ENCODE data around the gene FHAD1.
"Not testable (repeated sequence)": the region's sequence is repeated elsewhere in the genome, so short reads cannot be mapped to it uniquely, and the experiment has no call there.

Gene FHAD1

DNA sequence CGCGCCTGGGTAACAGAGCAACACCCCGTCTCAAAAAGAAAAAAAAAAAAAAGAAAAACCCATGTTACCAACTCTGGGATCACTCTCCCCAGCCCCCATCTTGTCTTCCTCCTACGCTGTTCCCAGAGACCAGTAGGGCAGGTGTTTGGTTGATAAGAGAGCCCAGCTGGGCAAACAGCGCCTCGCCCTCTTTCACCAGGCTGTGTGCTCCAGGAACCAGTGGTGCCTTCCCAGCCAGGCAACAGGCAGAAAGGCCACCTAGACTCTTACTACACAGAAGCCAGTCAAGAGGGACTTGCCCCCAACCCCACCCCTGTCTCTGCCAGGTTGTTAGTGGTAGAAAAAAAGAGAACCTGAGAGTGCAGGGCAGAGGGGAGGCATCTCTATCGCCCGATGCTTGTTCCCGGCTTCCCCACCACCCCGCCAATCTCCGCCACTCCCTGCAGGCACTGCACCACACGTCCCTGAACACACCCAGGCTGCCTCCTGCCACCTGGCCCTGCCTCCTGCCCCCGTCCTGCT is 177.2 kb downstream of the FHAD1 start:
- no peak for DNase-seq

DNA sequence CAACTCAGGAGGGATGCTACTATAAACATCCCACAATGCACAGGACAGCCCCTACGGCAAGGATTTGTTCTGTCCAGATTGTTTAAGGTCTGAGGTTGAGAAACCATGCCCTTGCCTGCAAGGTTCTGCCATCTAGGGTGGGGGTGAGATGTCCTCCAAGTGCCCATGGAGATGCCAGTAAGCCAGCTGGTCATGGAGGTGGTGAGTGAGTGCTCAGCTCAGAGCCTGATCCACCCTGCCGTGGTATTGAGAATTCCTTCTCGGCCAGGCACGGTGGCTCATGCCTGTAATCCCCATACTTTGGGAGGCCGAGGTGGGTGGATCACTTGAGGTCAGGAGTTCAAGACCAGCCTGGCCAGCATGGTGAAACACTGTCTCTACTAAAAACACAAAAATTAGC is 178.0 kb downstream of the FHAD1 start:
- DNase-seq: no peak

DNA sequence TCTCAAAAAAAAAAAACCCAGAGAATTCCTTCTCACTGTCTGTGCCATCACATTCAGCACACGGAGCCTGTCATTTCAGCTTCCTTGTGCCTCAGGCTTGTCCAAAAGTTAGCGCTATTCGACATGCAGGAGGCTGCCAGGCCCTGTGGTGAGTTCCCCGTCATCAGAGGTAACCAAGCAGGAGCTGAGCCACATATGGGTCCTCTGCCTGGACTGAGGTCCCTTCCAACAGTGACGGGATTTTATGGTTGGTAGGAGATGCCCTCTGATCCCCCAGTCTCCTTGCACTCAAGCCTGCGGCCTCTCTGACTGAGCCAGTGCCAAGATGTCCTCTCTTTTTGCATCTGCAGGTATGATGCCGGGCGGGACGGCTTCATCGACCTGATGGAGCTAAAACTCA is 178.5 kb downstream of the FHAD1 start:
- DNase-seq: no peak

DNA sequence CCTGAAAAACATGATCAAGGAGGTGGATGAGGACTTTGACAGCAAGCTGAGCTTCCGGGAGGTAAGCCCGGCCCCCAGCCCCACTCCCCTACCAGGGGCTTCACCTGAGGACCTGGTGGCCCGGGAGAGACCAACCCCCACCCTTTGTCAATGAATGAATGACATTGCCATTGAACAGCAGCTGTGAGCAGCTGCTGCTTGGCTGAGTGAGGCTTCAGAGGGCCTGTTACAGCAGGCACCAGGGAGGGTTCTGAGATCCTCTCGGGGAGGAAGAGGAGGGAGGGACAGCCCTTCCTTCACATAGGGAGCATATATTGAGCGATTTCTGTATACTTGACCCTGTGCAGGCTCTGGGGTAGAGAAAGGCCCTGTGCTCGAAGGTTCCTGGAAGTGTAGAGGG is 178.9 kb downstream of the FHAD1 start:
- no peak for DNase-seq

DNA sequence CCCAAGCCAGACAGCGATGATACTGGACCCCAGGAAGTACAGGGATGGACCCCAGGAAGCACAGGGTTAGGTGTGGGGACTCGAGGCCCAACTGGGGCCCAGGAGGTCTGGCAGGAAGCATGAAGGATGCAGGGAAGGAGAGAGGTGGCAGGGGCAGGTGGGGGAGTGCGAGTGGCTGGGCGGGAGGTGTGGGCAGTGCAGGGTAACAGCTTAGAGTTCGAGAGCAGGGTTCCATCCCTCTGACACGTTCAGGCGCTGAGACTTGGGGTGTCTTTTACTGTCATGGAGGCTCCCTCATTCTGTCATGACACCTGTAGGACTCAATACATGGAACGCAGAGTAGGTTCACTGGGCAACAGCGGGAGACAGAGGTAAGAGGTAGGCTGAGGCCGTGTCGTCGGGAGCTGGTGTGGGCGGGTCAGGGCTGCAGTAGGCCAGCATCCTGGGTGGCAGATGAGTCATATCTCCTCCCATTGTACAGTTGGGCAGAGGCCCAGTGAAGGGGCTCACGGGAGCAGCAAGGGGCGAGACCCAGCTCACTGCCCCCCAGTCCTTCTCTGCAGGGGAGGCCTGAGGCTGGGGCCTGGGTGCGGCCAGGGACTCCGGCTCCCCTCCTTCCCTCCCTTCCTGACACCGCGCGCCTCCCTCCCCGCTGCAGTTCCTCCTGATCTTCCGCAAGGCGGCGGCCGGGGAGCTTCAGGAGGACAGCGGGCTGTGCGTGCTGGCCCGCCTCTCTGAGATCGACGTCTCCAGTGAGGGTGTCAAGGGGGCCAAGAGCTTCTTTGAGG is 179.7 kb downstream of the FHAD1 start:
- no peak for DNase-seq

DNA sequence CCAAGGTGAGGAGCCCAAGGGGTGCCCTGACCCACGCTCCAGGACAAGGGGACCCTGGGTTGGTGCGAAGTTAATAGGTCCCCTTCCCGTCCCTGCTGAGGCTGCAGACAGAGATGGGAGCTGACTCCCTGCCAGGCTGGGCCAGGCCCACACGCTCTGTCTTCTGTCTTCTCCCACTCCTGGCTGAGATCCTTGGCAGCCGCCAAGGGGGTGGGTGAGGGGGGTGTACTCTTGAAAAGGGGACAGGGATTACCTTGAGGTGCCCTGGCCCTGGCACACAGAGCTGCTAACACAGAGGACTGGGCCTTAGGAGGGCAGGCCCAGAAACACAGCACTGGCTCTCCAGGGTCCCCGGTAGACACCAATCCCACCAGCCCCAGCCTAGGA is 180.2 kb downstream of the FHAD1 start:
- DNase-seq: no peak

DNA sequence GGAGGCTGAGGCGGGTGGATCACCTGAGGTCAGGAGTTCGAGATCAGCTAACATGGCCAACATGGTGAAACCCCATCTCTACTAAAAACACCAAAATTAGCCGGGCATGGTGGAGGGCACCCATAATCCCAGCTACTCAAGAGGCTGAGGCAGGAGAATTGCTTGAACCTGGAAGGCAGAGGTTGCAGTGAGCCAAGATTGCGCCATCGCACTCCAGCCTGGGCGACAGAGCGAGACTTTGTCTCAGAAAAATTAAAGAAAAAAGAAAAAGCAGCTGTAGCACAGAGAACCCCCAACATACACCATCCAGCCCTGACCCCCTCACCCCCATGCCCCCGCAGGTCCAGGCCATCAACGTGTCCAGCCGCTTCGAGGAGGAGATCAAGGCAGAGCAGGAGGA is 181.2 kb downstream of the FHAD1 start:
- DNase-seq: not testable (repeated sequence)

DNA sequence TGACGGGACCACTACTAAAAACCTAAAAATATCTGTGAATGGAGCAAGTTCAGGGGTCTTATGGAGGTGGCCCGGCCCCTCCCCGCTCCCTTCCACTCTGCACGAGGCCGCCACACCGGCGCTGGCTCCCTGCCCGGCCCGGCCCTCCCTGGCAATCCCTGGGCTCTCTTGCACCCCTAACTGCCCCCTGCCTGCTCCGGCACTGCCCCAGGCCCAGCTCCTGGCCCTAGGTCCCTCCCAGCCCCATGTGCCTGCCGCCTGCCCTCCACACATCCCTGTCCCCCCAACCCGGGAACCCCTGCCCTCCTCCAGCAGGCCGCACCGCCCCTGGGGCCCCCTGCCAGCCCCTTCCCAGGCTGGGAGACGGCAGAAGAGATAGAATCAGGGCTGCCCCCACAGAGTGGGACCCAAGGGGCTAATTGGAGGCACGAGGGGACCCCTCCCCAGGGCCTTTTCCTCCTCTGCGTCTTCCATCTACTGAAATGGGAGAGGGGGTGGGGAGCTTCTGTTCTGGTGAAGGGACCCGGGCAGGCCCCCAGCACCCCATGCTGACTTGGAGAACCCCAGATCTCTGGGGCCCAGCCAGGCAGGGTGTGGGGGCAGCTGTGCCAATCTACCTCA is 181.9 kb downstream of the FHAD1 start:
- DNase-seq: no peak

DNA sequence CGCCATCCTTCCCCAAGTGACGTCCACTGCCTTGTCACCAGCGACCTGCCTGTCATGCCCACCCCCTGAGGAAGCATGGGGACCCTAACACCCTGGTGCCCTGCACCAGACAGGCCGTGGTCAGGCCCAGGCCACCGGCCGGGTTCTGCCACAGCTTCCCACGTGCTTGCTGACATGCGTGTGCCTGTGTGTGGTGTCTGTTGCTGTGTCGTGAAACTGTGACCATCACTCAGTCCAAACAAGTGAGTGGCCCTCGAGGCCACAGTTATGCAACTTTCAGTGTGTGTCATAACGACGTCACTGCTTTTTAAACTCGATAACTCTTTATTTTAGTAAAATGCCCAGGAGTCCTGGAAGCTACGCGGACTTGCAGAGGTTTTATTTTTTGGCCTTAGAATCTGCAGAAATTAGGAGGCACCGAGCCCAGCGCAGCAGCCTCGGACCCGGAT is 182.7 kb downstream of the FHAD1 start:
- no peak for DNase-seq

DNA sequence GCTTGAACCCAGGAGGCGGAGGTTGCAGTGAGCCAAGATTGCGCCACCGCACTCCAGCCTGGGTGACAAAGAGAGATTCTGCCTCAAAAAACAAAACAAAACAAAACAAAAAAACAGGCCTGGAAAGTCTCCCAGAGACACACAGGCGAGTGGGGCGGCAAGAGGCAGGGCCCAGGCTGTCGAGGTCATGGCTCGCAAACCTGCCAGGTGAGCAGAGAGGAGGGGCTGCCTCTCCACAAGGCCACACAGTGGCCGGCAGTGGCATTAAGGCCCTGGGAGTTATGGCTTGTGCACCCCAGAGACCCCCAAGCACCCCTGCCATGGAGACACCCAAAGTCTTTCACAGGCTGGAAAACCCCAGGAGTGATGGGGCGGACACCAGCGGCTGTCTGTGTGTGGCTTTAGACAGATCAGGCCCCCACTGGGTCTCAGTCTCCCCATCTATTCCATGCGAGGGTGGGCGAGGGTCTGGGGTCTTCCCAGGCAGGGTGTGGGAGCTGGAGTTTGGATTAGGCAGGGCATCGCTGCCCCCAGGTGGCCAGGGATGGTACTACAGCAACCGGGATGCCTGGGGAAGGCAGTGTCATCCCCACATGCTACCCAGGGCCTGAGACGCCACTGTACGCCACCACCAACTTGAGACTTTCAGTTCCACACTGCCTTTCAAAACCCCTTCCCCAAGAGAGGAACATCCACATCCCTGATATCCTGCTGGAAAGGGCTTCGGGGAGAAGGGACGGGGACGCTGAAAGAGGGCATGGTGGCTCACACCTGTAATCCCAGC is 184.0 kb downstream of the FHAD1 start:
- no peak for DNase-seq

DNA sequence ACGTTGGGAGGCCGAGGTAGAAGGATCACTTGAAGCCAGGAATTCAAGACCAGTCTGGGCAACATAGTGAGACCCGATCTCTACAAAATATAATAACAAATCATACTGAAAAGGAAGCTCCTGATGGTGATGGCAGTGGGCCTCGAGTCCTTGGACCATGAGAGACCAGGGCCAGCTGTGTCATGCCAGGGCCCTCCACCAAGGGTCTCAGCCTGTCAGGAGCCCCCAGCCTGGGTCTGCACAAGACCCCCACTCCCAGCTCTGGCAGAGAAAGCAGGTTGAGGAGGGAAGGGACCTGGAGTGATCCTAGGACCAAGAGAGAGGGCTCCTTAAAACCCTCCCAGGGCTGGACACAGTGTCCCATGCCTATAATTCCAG is 184.5 kb downstream of the FHAD1 start:
- DNase-seq: no peak

DNA sequence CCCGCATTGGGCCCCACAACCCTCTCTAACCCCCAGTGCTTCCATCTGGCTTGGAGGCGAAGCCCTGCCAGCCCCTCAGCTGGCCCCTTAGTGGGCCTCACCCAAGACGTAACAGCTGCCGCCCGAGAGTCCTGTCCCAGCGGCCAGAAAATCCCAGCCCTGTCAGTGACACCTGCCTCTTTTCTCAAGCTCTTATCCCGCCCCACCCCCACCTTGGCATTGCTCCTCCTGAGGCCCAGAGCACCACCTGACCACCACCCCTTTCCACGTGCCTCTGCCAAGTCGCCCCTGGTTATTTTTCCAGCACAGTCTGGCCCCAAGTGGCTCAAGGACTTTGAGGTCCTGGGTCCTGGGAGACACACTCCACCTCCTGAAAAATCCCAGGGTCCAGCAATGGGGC is 185.3 kb downstream of the FHAD1 start:
- no peak for DNase-seq

DNA sequence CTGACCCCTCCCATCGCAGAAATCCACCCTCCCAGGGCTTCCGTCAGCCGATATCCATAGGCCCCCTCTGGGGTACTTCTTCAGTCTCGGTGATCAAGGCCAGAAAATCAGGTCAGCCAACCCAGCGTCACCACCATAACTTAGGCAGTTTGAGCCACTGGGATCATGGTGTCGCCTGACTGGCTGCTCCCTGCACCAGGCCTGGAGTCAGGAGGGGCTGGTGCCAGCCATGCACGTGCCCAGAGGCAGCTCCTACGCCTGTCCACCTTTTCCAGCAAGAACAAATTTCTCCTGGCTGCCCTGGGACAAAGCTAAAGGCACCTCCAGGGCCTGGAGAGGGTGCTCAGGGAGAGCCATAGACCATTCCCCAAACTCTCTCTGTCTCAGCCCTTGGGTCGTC is 186.4 kb downstream of the FHAD1 start:
- no peak for DNase-seq

DNA sequence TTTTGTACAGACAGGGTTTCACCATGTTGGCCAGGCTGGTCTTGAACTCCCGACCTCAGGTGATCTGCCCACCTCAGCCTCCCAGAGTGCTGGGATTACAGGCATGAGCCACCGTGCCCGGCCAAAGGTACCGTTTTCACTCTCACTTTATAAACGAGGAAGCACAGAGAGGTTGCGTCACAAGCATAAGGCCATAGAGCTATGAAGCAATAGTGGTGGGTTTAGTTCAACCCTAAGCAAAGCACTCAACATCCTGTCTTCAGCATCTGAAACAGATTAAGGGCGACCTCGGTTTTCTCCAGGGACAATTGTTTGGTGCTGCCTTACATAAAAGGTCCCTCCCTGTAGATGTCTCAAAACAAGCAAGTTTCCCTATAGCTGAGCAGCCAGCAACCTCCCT is 187.7 kb downstream of the FHAD1 start:
- DNase-seq: peak; percentile 66

DNA sequence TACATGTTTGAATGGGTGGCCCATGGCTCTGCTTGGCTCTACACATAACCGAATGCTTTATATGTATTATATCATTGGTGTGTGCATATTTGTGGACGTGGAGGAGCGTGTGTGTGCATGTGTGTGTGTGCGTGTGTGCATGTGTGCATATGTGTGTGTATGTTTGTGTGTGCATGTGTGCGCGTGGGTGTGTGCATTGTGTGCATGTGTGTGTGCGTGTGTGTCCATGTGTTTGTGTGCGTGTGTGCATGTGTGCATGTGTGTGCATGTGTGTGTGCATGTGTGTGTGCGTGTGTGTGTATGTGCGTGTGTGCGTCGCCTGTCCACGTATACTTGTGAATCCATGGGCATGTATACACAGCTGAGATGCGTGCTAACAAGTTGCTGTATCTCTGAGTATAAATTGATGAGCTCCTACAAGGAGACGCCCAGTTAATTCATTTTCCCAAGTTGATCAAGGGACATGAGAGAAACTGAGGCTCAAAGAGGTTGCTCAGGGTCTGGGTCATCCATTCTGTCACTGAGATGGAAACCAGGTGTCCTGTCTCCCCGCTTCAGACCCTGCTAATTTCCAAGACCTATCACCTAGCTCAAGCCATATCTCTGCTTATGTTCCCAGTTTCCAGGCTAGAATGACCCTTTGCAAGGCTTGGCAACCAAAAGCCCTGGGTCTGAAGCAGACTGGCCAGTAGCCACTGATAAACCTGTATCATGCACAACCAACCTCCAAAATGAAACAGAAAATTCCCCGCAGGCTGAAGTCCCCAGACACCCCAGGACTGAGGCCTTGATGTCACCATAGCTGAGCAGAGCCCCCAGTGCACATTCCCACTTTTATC is 188.4 kb downstream of the FHAD1 start:
- no peak for DNase-seq

DNA sequence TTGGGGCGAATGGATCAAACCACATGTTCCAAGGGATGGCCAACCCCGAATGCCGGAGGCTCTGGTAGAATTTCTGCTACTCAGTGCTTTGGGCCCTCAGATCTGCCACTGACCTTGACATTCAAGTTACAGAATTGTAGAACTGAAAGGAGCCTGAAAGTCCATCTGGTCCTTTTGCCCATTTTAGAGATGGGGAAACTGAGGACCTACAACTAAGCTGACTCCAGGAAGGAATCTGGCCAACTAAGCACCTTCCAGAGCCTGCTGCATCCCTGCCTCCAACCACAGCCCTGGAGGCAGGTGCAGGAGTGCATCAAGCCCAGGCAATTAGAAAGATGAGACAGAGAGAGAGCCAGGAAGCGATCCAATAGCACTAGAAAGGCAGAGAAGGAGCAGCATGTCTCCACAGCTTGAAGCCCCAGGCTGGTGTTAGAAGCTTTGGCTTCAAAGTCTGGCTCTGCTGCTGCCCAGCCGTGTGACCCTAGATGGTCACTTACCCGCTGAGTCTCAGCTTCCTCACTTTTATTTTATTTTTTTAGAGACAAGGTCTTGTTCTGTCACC is 189.9 kb downstream of the FHAD1 start:
- DNase-seq: no peak

DNA sequence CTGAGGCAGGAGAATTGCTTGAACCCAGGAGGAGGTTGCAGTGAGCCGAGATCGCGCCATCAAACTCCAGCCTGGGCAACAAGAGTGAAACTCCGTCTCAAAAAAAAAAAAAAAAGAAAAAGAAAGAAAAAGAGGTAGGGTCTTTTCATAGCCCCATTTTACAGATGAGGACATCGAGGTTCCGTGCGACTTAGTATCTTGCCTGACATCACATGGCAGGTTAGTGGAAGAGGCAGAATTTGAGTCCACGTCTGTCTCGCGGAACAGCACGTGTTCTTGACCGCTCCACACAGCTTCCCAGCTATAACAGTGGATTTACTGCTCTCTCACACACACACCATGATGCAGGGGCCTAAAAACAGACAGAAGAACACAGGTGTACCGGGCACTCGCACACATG is 192.3 kb downstream of the FHAD1 start:
- DNase-seq: no peak

DNA sequence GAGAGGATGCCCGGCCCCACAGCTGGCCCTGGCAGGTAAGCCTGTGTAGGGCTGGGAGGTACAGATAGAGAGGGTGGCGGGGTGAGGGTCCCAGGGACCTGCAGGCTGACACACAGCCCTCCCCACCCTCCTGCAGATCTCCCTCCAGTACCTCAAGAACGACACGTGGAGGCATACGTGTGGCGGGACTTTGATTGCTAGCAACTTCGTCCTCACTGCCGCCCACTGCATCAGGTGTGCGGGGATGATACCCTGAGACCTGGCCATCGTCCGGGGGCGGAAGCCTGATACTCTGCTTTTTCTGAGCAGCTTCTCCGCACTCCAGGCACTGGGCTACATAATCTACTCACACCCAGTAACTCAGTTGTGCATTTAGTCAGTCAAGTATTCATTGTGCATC is 193.3 kb downstream of the FHAD1 start:
- DNase-seq: no peak

DNA sequence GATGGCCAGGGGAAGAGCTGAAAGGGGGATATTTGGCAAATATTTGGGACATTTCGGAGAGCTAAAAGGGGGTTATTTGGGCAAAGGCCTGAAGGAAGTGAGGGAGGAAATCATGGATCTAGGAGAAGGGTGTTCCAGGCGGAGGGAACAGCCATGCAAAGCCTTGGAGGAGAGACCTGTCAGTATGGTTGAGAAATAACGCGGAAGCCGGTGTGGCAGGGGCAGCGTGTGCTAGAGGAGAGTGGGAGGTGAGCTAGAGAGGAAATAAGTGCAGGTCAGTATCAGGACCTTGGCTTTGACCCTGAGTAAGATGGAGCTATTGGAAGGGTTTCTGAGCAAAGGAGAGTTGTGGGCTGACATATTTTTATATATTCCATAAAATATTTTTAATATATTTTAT is 194.2 kb downstream of the FHAD1 start:
- no peak for DNase-seq

DNA sequence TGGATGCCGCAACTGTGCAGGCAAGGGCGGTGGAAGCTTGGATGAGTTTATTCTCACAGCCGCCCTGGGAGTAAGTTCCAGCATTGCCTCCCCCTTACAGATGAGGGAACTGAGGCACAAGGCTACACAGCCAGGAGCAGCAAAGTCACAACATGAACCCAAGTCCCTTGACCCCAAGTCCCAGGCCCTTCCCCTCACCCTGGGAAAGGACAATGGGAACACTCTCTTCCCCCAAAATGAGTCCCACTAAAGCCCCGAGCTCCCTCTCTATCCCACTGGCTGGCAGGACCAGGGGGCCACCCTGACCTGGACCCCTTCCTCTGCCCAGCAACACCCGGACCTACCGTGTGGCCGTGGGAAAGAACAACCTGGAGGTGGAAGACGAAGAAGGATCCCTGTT is 195.1 kb downstream of the FHAD1 start:
- no peak for DNase-seq

DNA sequence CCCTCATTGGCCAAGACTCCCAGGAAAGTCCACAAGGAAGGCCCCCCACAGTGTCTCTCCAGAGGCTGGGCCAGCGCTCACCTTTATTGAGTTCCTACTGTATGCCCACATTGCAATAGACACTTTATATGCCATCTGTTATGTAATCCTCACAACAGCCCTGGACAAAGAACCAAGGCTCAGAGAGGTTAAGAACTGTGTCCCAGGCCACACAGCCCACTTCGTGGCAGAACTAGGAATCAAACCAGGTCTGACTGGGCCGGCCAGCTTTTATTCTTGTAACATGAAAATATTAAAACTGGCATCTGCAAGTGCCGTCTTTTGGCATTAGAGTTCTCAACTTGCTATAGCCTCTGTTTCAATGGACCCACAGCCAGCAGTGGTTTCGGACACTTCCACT is 195.7 kb downstream of the FHAD1 start:
- no peak for DNase-seq

DNA sequence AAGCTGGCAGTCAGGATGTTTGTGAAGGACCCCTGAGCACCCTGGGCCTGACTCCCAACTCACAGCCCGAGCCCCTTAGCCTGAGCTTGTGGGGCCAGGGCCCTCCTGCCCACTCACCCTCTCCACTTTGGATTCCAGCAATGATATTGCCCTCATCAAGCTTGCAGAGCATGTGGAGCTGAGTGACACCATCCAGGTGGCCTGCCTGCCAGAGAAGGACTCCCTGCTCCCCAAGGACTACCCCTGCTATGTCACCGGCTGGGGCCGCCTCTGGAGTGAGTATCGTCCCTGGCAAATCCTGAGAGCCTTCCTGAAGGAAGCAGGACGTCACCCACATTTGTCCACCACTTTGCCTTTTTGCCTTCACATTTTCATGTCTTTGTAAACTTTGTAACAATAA is 196.3 kb downstream of the FHAD1 start:
- no peak for DNase-seq

All from SIG-M5 (cell line).